Sciatic nerve (tissue), 2 donors: Measurements from ENCODE around the gene OSBPL3. TPM values are rescaled to one million over a fixed set of nuclear protein-coding genes. Genes with fewer than 3 reads are reported as not detected.
"Not testable (repeated sequence)": the region's sequence is repeated elsewhere in the genome, so short reads cannot be mapped to it uniquely, and the experiment has no call there.

Experiments used
- ATAC-seq: fragments of 200-7000 bp; cut with Tn5 transposase; one replicate; pipeline ENCODE4 v1.9.1; 2020; ENCODE audit warnings: mild to moderate bottlenecking, moderate library complexity
- DNase-seq: peaks from one replicate; pipeline ENCODE4 v3.0.0-alpha.2; 2020; ENCODE audit warnings: low spot score
- intact Hi-C: fragments of 100-400 bp; cut with DNase I; formaldehyde crosslinking; loops from one replicate; pipeline ENCODE4 v1.14.2; 2022
- total RNA-seq: library from RNA; stranded (reverse); fragmentation: NEBNext Ultra II Directional; extraction: Animal tissue kit (Norgen Biotek cat#: 25700); gene quantifications from one replicate; pipeline ENCODE4 v1.2.1, GENCODE V29; 2021
- donor health status: DM: no; HTN: no; CAD: no.
- donor health status: DM: no; HTN: no; CAD: no.

OSBPL3 gene
- total RNA-seq, 1 donor from 2014 or later: 11.0 TPM

GRCh38 chr7:24824896-24825295, 155.1 kb downstream of the OSBPL3 start:
- DNase-seq (no peak), ATAC-seq (no peak)
- intact Hi-C loops: no loop called here

- intact Hi-C loops: no loop called here
- DNase-seq: no peak
- ATAC-seq: no peak
These were observed 155.6 kb downstream of the OSBPL3 start for GRCh38 chr7:24824400-24824799.

GRCh38 chr7:24821754-24822054, 158.3 kb downstream of the OSBPL3 start:
- ATAC-seq (no peak), DNase-seq (no peak)
- intact Hi-C loops: no loop called here

GRCh38 chr7:24821045-24821753, 158.8 kb downstream of the OSBPL3 start:
- intact Hi-C loops: no loop called here
- ATAC-seq: peak; percentile 74
- no peak for DNase-seq

- DNase-seq: no peak
- intact Hi-C loops: no loop called here
- no peak for ATAC-seq
These were observed 159.3 kb downstream of the OSBPL3 start for GRCh38 chr7:24820730-24821044.

GRCh38 chr7:24819916-24820689, 159.9 kb downstream of the OSBPL3 start:
- peak; percentile 87 for DNase-seq
- peak; percentile 95 for ATAC-seq
- intact Hi-C loops: no loop called here

GRCh38 chr7:24817339-24817738, 162.6 kb downstream of the OSBPL3 start:
- DNase-seq (no peak), ATAC-seq (no peak)
- intact Hi-C loops: no loop called here

- DNase-seq (no peak), ATAC-seq (no peak)
- intact Hi-C loops: no loop called here
These were observed 163.1 kb downstream of the OSBPL3 start for GRCh38 chr7:24816868-24817267.

- ATAC-seq: peak; percentile 88
- intact Hi-C loops: loop anchor here (5.0 kb wide), 1 partner anchor 260 kb away; no protein-coding TSS in a partner anchor
- DNase-seq: peak; percentile 71
These were observed 167.6 kb downstream of the OSBPL3 start for GRCh38 chr7:24812305-24812945.

- no peak for ATAC-seq
- intact Hi-C loops: no loop called here
- DNase-seq: no peak
These were observed 171.5 kb downstream of the OSBPL3 start for GRCh38 chr7:24808518-24808917.

- DNase-seq: no peak
- intact Hi-C loops: no loop called here
- no peak for ATAC-seq
These were observed 177.7 kb downstream of the OSBPL3 start for GRCh38 chr7:24802300-24802699.

GRCh38 chr7:24801883-24802282, 178.1 kb downstream of the OSBPL3 start:
- no peak for ATAC-seq
- no peak for DNase-seq
- intact Hi-C loops: no loop called here

- ATAC-seq (no peak), DNase-seq (no peak)
- intact Hi-C loops: no loop called here
These were observed 179.3 kb downstream of the OSBPL3 start for GRCh38 chr7:24800667-24801066.

GRCh38 chr7:24800073-24800472, 179.9 kb downstream of the OSBPL3 start:
- intact Hi-C loops: no loop called here
- ATAC-seq (no peak), DNase-seq (no peak)

GRCh38 chr7:24799506-24799905, 180.5 kb downstream of the OSBPL3 start:
- ATAC-seq (no peak), DNase-seq (no peak)
- intact Hi-C loops: no loop called here

- DNase-seq: no peak
These were observed 181.7 kb downstream of the OSBPL3 start for GRCh38 chr7:24798261-24798660.

GRCh38 chr7:24797270-24797669, 182.7 kb downstream of the OSBPL3 start:
- DNase-seq (no peak), ATAC-seq (no peak)
- intact Hi-C loops: no loop called here

More at GRCh38 chr7:24798261-24798660, 181.7 kb downstream of the OSBPL3 start:
- intact Hi-C loops: no loop called here
- no peak for ATAC-seq

- intact Hi-C loops: no loop called here
- no peak for ATAC-seq
- DNase-seq: no peak
These were observed 184.6 kb downstream of the OSBPL3 start for GRCh38 chr7:24795407-24795767.

GRCh38 chr7:24794751-24795406, 185.1 kb downstream of the OSBPL3 start:
- DNase-seq, intact Hi-C loops, ATAC-seq: not testable (repeated sequence)
